Tibial nerve (tissue), 3 donors: ENCODE measurements around the gene KIAA1958.

Experiments used
- CTCF ChIP-seq, 5 experiments: fragments of 200-600 bp in 3 of 5; fragments of 450-650 bp in 2 of 5; sonication (generic) in 3 of 5; IDR thresholded peaks; one replicate each; pipeline ENCODE4 v1.5.1; 2016 to 2019; ENCODE audit warnings: antibody characterized with exemption in 5 of 5, mild to moderate bottlenecking in 3 of 5, moderate library complexity in 2 of 5
- POLR2A ChIP-seq, 2 donors: fragments of 450-650 bp; IDR thresholded peaks; one replicate each; pipeline ENCODE4 v1.6.1; 2017; ENCODE audit warnings: antibody characterized with exemption in 2 of 2, mild to moderate bottlenecking in 2 of 2, moderate library complexity in 2 of 2

- TF ChIP-seq CTCF (IDR thresholded peaks at IDR 0.05): no peak
- no peak for TF ChIP-seq POLR2A (IDR thresholded peaks at IDR 0.05)
Measured at GRCh38 chr9:112642126-112642525, 155.5 kb downstream of the KIAA1958 start.
